ENCODE results near the gene MB. TPM values are rescaled to one million over a fixed set of nuclear protein-coding genes. Genes with fewer than 3 reads are reported as not detected.
A peak's percentile ranks its signal among the peaks of the same experiment; 100 is the strongest.
"Not testable (repeated sequence)": the region's sequence is repeated elsewhere in the genome, so short reads cannot be mapped to it uniquely, and the experiment has no call there.

Gene MB
- total and polyA plus RNA-seq, 4 donors: 1.3 to 3.1 (median 1.8) TPM

DNA sequence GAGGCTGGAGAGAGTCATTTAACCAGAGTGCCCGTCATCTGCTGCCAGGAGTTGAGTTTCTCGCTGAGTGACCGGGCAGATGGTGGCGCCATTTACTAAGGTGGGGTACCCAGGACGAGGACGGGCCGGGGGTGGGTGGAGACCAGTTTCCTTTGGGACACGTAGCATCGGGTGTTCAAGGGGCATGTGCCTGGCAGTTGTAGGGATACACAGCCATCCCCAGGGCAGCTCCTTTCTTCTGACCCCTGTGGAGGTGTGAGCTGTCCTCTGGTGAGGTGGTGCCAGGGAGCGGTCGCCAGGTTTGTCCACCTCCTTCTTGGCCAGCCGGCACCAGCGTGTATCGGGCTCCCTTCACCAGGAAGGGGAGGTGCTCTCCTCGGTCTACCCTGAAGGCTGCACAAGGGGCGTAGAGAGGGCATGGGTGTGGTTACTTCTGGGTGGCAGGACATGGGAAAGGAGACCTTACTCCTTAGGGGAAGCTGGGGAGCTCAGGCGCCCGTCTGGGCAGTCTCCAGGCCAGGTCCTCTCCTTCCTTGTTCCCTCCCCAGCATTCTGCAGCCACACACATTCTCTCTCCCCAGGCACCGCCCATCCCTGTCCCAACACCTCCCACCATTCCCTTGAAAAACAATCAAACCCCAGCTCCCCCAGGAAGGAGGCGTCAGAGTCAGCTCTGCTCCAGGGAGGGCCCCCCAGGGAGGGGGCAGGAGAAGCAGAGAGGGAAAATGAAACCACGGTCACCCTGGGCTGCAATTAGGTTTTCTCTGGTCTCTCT is 10.3 kb upstream of the MB start:
- Histone ChIP-seq H3K9ac (ENCODE audit: insufficient read depth in 1 of 2, low read length in 2 of 2) (peak overlapping the region; percentile 26 to 89), H3K9me3 (ENCODE audit: control insufficient read depth in 4 of 4, insufficient read depth in 3 of 4, low read length in 3 of 4) (no peaks in the 10 kb centered on the region), H3K27ac (ENCODE audit: low read depth in 1 of 2, low read length in 1 of 2) (peak overlapping the region; percentile 7 to 98), H3K4me1 (ENCODE audit: control insufficient read depth in 5 of 5, insufficient read depth in 5 of 5, low read length in 5 of 5) (peaks cover 0 to 11% (median 0%) of the 10 kb centered on the region in 5 donors), H3K27me3 (ENCODE audit: control insufficient read depth in 3 of 3, insufficient read depth in 3 of 3, low read length in 2 of 3) (no peaks in the 10 kb centered on the region), H3K36me3 (ENCODE audit: control insufficient read depth in 4 of 4, insufficient read depth in 4 of 4, low read length in 4 of 4) (no peaks in the 10 kb centered on the region), H3K4me3 (peak overlapping the region; percentile 39)
- peak; percentile 71 for ATAC-seq (ENCODE audit: insufficient read depth, low FRiP score)
- TF ChIP-seq, protein P1, sequence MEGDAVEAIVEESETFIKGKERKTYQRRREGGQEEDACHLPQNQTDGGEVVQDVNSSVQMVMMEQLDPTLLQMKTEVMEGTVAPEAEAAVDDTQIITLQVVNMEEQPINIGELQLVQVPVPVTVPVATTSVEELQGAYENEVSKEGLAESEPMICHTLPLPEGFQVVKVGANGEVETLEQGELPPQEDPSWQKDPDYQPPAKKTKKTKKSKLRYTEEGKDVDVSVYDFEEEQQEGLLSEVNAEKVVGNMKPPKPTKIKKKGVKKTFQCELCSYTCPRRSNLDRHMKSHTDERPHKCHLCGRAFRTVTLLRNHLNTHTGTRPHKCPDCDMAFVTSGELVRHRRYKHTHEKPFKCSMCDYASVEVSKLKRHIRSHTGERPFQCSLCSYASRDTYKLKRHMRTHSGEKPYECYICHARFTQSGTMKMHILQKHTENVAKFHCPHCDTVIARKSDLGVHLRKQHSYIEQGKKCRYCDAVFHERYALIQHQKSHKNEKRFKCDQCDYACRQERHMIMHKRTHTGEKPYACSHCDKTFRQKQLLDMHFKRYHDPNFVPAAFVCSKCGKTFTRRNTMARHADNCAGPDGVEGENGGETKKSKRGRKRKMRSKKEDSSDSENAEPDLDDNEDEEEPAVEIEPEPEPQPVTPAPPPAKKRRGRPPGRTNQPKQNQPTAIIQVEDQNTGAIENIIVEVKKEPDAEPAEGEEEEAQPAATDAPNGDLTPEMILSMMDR (IDR thresholded peaks at IDR 0.05; ENCODE audit: control extremely low read depth, extremely low read depth): peak; percentile 78
- peak; percentile 84 to 91 (median 86) for DNase-seq
- 1 to 2% methylated on average over 21 of the region's 21 CpGs for WGBS, 2 donors

DNA sequence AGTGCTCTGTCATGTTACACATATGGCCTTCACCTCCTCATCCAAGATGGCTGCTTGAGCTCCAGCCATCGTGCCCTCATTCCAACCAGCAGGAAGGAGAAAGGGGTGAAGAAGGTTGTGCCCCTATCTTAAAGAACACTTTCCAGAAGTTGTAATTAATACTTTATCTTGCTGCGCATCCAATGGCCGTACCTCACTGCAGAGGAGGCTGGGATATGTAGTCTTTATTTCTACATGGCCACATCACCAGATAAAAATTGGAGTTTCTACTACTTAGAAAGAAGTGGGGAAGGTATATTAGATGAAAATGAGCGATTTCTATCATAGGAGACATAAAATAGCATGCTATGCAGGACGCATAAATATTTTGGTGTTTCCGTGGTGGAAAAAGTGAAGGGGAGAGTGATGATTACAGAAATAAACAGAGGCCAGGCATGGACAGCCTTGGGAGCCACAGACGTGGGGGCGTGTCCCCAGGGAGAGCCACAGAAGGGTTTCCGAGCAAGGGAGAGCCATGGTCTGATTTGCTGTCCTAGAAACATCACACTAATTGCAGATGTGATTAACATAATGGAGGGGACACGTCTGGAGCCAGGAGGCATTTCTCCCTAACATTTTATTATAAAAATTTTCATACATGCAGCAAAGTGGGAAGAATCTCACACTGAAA is 8.8 kb upstream of the MB start:
- Histone ChIP-seq H3K4me1 (ENCODE audit: control insufficient read depth in 5 of 5, insufficient read depth in 5 of 5, low read length in 5 of 5) (peaks cover 0 to 14% (median 0%) of the 10 kb centered on the region in 5 donors), H3K4me3 (no peak overlapping the region), H3K9me3 (ENCODE audit: control insufficient read depth in 4 of 4, insufficient read depth in 3 of 4, low read length in 3 of 4) (no peaks in the 10 kb centered on the region), H3K27ac (ENCODE audit: low read depth in 1 of 2, low read length in 1 of 2) (no peak overlapping the region), H3K36me3 (ENCODE audit: control insufficient read depth in 4 of 4, insufficient read depth in 4 of 4, low read length in 4 of 4) (no peaks in the 10 kb centered on the region), H3K9ac (ENCODE audit: insufficient read depth in 1 of 2, low read length in 2 of 2) (no peak overlapping the region), H3K27me3 (ENCODE audit: control insufficient read depth in 3 of 3, insufficient read depth in 3 of 3, low read length in 2 of 3) (no peaks in the 10 kb centered on the region)
- no peak for DNase-seq
- WGBS, 2 donors: 76 to 82% methylated on average over 10 of the region's 10 CpGs
- TF ChIP-seq, protein P1 (IDR thresholded peaks at IDR 0.05; ENCODE audit: control extremely low read depth, extremely low read depth): no peak
- ATAC-seq (ENCODE audit: insufficient read depth, low FRiP score): no peak

DNA sequence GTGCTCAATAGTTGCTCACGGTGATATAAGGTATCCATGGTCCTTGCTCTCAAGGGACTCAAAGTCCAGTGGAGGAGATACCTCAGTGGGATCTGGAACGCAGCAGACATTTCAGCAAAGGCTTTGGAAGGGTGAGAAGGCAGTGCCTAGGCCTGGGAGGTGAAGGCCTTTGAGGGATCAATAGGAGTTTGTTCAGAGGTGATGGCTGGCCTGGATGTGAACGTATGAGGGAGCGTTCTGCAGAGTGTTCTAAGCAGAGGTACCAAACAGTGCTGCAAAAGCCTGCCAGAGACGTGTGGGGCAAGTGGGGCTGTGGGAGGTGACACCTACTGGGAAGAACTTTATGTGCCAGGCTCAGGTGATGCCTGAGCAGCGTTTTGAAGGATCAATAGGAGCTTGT is 7.4 kb upstream of the MB start:
- no peak overlapping the region for H3K27ac ChIP-seq (ENCODE audit: low read depth in 1 of 2, low read length in 1 of 2)
- no peak for ATAC-seq (ENCODE audit: insufficient read depth, low FRiP score)

DNA sequence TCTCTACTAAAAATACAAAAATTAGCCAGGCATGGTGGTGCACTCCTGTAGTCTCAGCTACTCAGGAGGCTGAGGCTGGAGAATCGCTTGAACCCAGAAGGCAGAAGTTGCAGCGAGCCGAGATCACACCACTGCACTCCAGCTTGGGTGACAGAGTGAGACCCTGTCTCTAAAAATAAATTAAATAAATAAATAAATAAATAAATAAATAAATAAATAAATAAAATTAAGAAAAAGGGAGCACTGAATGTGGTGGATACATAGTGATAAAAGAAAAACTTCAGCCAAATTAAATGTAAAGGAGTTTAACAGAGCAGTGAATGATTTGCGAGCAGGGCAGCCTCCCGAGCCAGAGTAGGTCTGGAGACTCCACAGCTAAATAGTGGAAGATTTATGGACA is 6.8 kb upstream of the MB start:
- peaks cover 0 to 14% (median 0%) of the 10 kb centered on the region in 5 donors for H3K4me1 ChIP-seq (ENCODE audit: control insufficient read depth in 5 of 5, insufficient read depth in 5 of 5, low read length in 5 of 5)
- not testable (repeated sequence) for H3K4me3 ChIP-seq; H3K27me3 ChIP-seq (ENCODE audit: control insufficient read depth in 3 of 3, insufficient read depth in 3 of 3, low read length in 2 of 3); H3K9me3 ChIP-seq (ENCODE audit: control insufficient read depth in 4 of 4, insufficient read depth in 3 of 4, low read length in 3 of 4); H3K9ac ChIP-seq (ENCODE audit: insufficient read depth in 1 of 2, low read length in 2 of 2); H3K27ac ChIP-seq (ENCODE audit: low read depth in 1 of 2, low read length in 1 of 2); DNase-seq; ATAC-seq (ENCODE audit: insufficient read depth, low FRiP score); H3K36me3 ChIP-seq (ENCODE audit: control insufficient read depth in 4 of 4, insufficient read depth in 4 of 4, low read length in 4 of 4)
- 91 to 95% methylated on average over 5 of the region's 5 CpGs for WGBS, 2 donors

More for the DNA sequence above, 7.4 kb upstream of the MB start:
- TF ChIP-seq, protein P1 (IDR thresholded peaks at IDR 0.05; ENCODE audit: control extremely low read depth, extremely low read depth): no peak
- H3K9me3 ChIP-seq (ENCODE audit: control insufficient read depth in 4 of 4, insufficient read depth in 3 of 4, low read length in 3 of 4): no peaks in the 10 kb centered on the region
- H3K27me3 ChIP-seq (ENCODE audit: control insufficient read depth in 3 of 3, insufficient read depth in 3 of 3, low read length in 2 of 3): no peaks in the 10 kb centered on the region
- WGBS, 2 donors: 86 to 91% methylated on average over 6 of the region's 6 CpGs
- DNase-seq: no peak
- H3K4me3 ChIP-seq: no peak overlapping the region
- peaks cover 0 to 14% (median 0%) of the 10 kb centered on the region in 5 donors for H3K4me1 ChIP-seq (ENCODE audit: control insufficient read depth in 5 of 5, insufficient read depth in 5 of 5, low read length in 5 of 5)
- no peak overlapping the region for H3K9ac ChIP-seq (ENCODE audit: insufficient read depth in 1 of 2, low read length in 2 of 2)
- no peaks in the 10 kb centered on the region for H3K36me3 ChIP-seq (ENCODE audit: control insufficient read depth in 4 of 4, insufficient read depth in 4 of 4, low read length in 4 of 4)
